GM21447 (cell line): ENCODE results near the gene DTWD1.
"Not testable (repeated sequence)": the region's sequence is repeated elsewhere in the genome, so short reads cannot be mapped to it uniquely, and the experiment has no call there.

ENCODE experiments used
- ATAC-seq: cut with Tn5 transposase; IDR thresholded peaks from one replicate; pipeline ENCODE4 v1.9.1; 2021; ENCODE audit not compliant: unreplicated experiment

The DTWD1 gene

DNA sequence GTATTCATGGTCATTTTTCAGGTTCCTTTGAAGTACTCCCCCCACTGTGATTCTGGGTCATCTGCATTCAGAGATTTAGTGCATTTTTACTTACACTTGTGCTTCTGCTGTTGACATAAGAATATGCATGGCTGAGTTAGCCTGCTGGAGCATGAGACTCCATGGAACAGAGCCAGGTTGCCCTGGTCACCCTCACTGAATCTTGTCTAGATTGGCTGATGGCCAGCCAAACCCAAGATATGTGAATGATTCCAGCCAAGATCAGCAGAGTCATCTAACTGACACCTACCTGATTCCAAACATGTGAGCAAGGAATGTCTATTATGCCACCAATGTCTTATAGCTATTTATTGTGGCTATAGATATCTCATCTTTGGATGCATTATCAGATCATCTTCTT, 25.1 kb downstream of the DTWD1 start:
- no peak for ATAC-seq

DNA sequence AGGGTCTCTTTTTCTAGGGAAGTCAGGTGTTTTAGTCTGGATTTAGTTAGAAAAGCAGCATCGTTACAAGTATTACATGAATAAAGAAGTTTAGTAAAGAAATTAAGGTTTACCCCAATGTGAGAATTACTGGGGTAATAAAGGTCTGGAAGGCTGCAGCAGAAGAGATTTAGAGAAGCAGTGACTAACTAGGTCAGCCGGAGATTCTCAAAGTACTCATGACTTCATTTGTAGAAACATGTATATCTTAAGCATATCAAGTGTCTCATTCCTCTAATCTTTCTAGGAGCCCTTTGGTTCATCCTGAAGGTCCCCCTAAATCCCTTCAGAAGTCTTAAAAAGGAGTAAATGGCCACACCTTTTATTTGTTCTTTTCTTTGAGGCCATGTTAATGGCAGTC, 26.0 kb downstream of the DTWD1 start:
- no peak for ATAC-seq

DNA sequence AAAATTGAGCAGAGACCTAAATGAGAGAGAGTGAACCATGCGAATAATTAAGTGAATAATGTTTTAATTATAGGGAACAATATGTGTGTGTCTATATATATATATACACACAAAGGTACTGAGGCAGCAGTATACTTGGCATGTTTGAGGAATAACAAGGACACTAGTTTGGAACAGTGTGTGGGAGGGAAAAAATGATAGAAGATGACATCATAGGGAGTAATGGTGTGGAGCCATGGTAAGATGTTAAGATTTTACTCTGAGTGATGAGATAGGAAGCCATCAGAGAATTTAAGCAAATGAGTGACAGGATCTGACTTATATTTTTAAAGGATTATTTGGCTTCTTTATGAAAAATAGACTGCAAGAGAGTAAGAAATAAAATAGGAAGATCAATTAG, 29.1 kb downstream of the DTWD1 start:
- no peak for ATAC-seq

DNA sequence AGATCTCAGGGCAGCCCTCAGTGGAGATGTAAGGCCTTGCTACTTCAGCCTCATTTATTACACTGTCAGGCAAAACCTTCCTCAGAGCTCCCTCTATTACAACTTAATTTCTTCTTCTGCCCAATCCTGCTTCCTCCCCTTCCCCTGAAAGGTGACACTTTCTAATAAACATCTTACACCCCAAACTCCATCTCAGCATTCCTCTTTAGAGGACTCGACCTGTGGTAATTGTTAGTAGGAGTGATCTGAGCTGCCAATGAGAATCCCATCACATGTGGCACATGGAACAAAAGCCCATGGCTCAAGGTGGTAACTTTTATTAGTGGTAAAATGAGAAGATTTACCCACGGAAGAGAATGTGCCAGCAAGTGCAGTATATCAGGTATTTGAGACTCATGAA, 29.8 kb downstream of the DTWD1 start:
- ATAC-seq = no peak

DNA sequence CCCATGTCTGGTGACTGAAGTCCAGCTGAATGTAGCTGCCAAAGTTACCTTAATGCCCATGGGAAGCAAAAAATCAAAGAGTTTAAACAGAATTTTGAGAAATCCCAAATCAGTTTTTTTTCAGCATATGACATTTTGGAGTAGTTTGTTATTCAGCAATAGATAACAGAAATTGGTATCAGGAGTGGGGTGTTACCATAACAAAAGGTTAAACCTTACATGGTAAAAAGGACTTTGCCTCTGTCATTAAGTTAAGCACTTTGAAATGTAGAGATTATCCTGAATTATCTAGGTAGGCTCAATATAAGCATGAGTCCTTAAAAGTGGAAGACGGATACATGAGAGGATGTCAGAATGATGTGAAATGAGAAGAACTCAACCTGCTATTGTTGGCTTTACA, 32.1 kb downstream of the DTWD1 start:
- no peak for ATAC-seq

DNA sequence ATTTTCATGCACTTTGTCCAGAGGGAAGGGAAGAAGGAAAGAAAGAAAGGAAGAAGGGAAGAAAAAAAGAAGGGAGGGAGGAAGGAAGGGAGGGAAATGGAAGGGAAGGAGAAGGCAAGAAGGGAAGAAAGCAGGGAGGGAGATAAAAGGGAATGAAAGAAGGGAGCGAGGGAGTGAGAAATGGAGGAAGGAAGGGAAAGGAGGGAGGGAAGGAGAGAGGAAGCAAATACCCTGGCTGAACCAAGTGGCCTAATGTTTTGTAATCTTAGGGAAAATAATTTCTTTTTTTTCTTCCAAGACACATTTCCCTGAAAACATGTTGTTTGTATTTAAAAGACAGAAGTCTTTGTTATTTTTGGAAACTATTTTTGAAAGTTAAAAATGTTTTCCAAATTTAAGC, 35.9 kb downstream of the DTWD1 start:
- ATAC-seq = no peak

DNA sequence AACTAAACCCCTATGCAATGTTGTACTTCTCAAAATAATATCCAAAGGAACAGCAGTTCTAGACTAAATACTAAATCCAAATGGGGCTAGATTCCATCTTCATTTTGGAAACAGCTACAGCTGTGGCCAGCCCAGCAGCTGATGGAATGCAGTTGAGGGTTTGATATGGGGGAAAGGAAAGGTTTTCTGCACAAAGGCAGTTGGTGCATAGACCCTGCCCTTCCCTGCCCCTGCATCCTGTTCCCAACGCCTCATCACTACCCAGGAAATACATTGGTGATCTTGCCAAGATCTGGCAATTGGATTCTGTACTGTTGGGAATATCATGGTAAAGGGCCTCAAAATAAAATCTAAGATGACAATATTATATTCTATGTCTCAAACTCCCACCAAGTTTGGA, 43.9 kb downstream of the DTWD1 start:
- ATAC-seq = no peak

DNA sequence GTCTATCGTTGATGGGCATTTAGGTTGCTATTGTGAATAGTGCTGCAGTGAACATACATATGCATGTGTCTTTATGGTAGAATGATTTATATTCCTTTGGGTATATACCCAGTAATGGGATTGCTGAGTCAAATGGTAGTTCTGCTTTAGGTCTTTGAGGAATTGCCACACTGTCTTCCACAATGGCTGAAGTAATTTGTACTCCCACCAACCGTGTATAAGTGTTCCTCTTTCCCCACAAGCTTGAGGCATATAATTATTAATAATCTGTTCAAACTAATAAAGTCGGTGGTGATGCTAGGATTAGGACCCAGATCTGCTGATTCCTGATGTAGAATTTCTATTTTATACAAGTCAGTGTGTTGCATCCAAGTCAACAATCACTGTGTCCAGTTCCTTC, 45.6 kb downstream of the DTWD1 start:
- not testable (repeated sequence) for ATAC-seq

DNA sequence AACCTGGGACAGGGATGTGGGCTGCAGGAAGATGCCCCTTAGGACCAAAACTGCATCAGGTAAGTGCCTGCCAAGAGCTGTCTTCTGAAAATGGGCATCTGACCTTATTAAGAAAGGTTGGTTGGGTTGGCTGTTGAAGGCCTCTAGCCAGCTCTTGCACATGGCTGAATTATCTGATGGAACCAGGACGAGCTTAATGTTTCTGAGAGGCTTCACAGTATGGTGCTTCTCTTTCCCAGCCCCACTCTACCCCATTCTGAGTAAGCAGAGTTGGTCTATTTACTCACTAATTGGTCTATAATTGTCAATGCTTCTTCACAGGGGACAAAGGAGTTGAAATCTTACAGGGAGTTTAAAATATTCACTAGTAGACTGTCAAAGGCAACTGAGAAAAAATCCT, 48.4 kb downstream of the DTWD1 start:
- ATAC-seq = no peak

DNA sequence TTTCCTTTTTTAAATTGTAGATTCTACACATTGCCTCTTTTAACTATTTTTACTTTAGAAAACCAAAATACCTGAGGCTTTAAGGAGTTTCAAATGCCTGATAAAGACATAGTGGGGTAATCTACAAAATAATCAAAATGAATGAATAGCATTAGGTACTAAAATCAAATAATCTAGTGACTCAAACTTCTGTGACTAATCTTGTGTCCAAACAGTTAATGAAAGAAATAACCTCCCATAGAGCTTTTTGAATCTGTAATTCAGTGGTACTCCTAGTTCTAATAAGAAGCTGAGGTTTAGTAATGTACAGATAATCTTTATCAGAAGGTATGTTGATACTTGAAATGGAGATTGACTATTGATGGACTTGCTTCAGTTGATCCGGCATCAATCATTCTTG, 53.0 kb downstream of the DTWD1 start:
- no peak for ATAC-seq

DNA sequence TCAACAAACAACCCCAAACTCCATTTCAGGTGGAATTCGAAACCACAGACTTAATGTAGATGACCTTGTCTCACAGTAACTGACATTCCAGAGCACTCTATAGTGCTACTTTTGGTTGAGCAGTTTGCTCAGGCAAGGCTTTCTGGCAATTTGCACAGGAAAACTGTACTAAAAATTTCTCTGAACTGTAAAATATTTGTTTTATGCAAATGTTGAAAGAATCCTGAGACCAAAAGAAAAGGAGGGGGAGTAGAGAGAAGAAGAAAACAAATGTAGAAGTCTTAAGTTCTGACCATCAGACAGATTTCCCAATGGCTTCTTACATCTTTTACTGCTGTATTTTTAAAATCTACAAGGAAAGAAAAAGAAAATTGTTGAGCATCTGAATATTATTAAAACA, 53.5 kb downstream of the DTWD1 start:
- no peak for ATAC-seq

DNA sequence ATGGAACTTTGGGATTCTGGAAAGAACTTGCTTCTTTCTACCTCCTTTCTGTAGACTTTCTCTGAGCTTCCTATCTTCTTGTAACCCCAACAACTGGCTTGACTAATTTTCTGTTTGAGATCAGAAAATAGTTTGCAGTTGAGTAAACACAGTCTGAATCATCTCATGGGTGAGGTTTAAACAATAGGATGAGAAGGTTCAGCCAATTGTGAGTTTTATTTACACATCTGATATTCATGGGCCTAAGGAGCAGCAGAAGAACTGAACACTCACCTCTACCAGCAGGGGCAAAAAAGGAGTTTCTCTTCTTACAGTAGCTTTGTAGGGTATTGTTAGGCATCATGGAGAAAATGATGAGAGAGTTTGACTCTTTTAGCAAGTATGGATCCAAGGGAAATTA, 54.2 kb downstream of the DTWD1 start:
- ATAC-seq = no peak

DNA sequence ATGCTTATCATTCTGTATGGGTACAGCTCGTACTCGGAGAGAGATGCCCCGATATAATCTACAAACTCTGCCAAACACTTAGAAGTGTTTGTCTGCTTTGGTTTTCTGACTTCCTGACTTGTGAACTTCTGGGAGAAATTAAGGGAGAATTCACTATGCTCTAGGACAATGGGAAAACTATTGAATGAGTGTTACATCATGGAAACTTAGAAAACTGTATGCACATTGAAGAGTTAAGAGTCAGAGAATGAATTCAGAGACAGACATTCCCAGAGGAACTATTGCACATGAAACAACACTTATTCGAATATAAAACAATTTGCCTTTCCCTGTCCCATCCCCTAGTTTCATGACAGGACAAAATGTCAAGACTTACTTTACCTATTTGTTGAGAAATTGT, 57.8 kb downstream of the DTWD1 start:
- no peak for ATAC-seq

DNA sequence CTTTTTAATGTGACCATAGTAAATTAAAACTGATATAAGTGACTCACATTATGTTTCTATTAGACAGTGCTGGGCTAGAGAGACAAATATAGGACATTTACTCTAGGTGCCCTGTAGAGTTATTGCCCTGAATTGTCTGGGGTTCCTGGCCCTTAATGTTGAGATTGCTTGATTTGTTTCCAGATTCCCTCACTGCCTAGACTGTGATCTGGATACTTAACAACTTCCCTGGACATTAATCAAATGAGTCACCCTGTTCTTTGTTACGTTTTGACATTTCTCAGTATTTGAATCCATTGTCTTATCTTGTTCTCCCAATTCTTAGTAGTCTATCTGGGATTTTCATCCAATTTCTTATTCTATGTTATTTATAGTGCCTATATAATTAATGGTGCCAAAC, 65.8 kb downstream of the DTWD1 start:
- ATAC-seq = no peak

DNA sequence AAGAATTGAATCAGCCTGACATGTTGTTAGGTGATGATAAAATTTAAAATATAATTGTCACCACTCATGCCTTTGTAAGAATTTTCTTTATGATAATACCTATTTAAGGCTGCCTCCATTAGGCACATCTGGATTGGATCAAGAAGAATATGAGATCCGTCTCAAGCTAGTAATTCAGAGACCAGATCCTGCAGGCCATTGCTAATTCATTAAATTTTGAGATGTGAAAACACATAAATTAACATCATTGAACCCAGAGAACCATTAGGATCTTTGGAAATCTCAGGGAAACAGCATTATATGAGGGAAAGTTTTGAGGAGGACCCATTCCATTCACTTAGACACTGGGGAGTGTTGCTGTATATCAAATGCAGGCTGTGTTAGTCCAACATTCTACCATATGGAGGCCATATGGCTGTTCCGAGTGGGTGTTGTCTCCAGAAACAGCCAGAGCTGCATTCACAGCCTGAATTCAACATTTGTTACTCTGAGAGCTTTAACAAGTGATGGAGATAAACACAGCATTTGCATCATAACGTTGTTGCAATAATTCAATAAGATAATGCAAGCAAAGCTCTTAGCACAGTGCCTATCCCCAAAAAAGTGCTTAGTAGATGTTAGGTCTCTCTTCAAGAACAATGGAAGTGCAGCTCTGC, 67.4 kb downstream of the DTWD1 start:
- ATAC-seq = no peak

DNA sequence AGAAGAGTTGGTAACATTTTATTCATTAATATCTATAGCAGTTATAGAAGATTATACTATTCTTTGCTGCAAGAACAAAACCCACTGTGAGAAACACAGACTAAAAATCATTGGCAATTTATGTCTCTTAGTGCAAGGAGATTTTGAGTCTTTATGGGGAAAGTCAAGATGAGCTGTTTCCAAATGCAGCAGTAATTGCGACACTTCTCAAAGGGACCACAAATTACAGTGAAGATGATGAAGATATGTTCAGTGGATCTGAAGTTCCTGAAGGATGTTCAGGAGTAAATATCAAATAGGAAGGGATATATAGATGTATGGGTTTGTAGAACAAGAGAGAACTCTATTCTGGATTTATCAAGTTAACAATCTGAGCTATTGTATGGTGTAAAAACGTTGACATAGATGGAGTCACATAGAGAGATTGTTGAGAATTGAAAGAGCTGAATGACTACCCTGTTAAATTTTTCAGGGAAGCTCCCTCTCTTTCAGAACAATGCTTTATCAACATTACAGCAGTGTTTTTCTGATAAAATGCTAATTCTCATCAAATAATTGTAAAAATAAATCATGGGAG, 71.8 kb downstream of the DTWD1 start:
- no peak for ATAC-seq

DNA sequence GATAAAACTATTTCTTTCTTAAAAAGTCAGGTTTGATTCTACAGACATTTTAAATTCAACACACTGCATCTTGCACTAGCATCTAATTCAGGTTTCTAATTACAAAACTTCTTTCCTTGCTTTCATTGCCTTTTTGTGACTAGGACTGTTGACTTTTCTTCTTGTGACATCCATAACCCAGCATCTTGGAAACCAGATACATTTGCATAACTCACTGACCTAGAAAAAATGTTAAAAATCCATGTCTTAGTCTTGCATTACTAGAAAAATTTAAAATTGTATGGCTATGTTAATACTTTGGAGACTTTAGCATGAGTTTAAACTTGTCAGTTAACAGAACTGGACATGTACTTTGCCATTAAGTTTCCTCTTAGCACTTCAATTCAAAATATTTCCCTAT, 72.7 kb downstream of the DTWD1 start:
- no peak for ATAC-seq

DNA sequence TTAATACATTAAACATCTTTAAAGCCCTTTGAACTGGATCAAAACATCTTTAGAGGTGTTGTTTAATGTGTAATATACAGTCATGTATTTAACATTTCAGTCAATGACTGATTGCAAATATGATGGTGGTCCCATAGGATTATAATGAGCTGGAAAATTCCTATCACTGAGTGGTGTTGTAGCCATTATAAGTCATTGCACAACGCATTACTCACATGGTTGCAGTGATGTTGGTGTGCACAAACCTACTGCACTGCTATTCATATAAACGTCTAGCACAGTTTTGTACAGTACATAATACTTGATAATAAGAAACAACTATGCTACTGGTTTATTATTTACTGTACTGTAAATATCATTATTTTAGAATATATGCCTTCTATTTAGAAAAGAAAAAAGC, 75.6 kb downstream of the DTWD1 start:
- no peak for ATAC-seq

DNA sequence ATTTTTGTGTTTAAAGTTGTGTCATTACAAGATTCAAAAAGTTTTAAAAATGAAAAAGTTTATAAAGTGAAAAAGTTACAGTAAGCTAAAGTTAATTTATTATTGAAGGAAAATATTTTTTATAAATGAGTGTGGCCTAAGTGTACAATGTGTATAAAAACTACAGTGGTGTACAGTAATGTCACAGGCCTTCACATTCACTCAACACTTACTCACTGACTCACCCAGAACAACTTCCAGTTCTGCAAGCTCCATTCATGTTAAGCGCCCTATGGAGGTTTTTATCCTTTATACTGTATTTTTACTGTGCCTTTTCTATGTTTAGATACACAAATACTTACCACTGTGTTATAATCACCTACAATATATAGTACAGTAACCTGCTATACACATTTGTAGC, 76.3 kb downstream of the DTWD1 start:
- ATAC-seq = no peak

DNA sequence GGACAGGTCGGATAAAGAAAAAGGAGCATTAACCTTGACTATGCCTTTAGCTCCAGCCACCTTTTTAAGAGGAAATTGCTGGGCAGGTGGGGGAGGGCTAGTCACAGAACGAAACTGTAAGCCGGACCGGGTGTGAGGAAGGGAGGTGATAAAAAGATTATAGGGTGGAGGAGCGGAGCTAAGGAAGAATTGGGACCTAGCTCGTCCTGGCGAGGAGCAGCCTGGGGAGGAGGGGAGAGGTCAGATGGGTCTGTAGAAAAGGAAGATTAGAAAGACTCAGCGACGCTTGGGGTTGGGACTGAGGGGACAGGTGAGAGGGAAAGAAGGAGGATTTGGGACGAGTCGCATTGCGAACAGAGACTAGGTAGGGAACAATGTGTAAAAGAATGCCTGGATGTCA, 82.1 kb downstream of the DTWD1 start:
- not testable (repeated sequence) for ATAC-seq
